Measurements from ENCODE around the gene OTUB2. TPM values are rescaled to one million over a fixed set of nuclear protein-coding genes. Genes with fewer than 3 reads are reported as not detected.
A peak's percentile ranks its signal among the peaks of the same experiment; 100 is the strongest.

Gene OTUB2
- total RNA-seq, 1 donor from 2014 or later, result 8.3 TPM

GRCh38 chr14:94003397-94003796 lies 22.7 kb upstream of the OTUB2 start:
- Histone ChIP-seq H3K4me3 (ENCODE audit: low read depth, low read length) (no peak overlapping the region), H3K27me3 (ENCODE audit: control insufficient read depth, insufficient read depth, low read length) (peaks cover 7% of the 10 kb centered on the region), H3K36me3 (ENCODE audit: control insufficient read depth, insufficient read depth, low read length) (no peaks in the 10 kb centered on the region)
- no peak for DNase-seq (ENCODE audit: low read depth)
- no peak for TF ChIP-seq CTCF (IDR thresholded peaks at IDR 0.05; ENCODE audit: insufficient read depth, low read length, poor library complexity, severe bottlenecking)

- Histone ChIP-seq H3K36me3 (ENCODE audit: control insufficient read depth, insufficient read depth, low read length) (no peaks in the 10 kb centered on the region), H3K4me3 (ENCODE audit: low read depth, low read length) (no peak overlapping the region), H3K27me3 (ENCODE audit: control insufficient read depth, insufficient read depth, low read length) (peaks cover 7% of the 10 kb centered on the region)
- no peak for DNase-seq (ENCODE audit: low read depth)
- no peak for TF ChIP-seq CTCF (IDR thresholded peaks at IDR 0.05; ENCODE audit: insufficient read depth, low read length, poor library complexity, severe bottlenecking)
Measured at GRCh38 chr14:94004015-94004414, 22.1 kb upstream of the OTUB2 start.

GRCh38 chr14:94005324-94006073 lies 20.6 kb upstream of the OTUB2 start:
- H3K27me3 ChIP-seq (ENCODE audit: control insufficient read depth, insufficient read depth, low read length), result peaks cover 7% of the 10 kb centered on the region
- H3K36me3 ChIP-seq (ENCODE audit: control insufficient read depth, insufficient read depth, low read length), result no peaks in the 10 kb centered on the region
- peak; percentile 43 for TF ChIP-seq CTCF (IDR thresholded peaks at IDR 0.05; ENCODE audit: insufficient read depth, low read length, poor library complexity, severe bottlenecking)
- no peak for DNase-seq (ENCODE audit: low read depth)
- no peak overlapping the region for H3K4me3 ChIP-seq (ENCODE audit: low read depth, low read length)

- Histone ChIP-seq H3K4me3 (ENCODE audit: low read depth, low read length) (no peak overlapping the region), H3K36me3 (ENCODE audit: control insufficient read depth, insufficient read depth, low read length) (no peaks in the 10 kb centered on the region), H3K27me3 (ENCODE audit: control insufficient read depth, insufficient read depth, low read length) (peaks cover 5% of the 10 kb centered on the region)
- no peak for TF ChIP-seq CTCF (IDR thresholded peaks at IDR 0.05; ENCODE audit: insufficient read depth, low read length, poor library complexity, severe bottlenecking)
- no peak for DNase-seq (ENCODE audit: low read depth)
Measured at GRCh38 chr14:94008234-94008633, 17.9 kb upstream of the OTUB2 start.

GRCh38 chr14:94009767-94010166 lies 16.4 kb upstream of the OTUB2 start:
- Histone ChIP-seq H3K36me3 (ENCODE audit: control insufficient read depth, insufficient read depth, low read length) (no peaks in the 10 kb centered on the region), H3K27me3 (ENCODE audit: control insufficient read depth, insufficient read depth, low read length) (peaks cover 3% of the 10 kb centered on the region), H3K4me3 (ENCODE audit: low read depth, low read length) (no peak overlapping the region)
- TF ChIP-seq CTCF (IDR thresholded peaks at IDR 0.05; ENCODE audit: insufficient read depth, low read length, poor library complexity, severe bottlenecking), result no peak
- DNase-seq (ENCODE audit: low read depth), result peak; percentile 75

GRCh38 chr14:94010625-94011024 lies 15.5 kb upstream of the OTUB2 start:
- Histone ChIP-seq H3K4me3 (ENCODE audit: low read depth, low read length) (no peak overlapping the region), H3K36me3 (ENCODE audit: control insufficient read depth, insufficient read depth, low read length) (no peaks in the 10 kb centered on the region), H3K27me3 (ENCODE audit: control insufficient read depth, insufficient read depth, low read length) (no peaks in the 10 kb centered on the region)
- TF ChIP-seq CTCF (IDR thresholded peaks at IDR 0.05; ENCODE audit: insufficient read depth, low read length, poor library complexity, severe bottlenecking), result no peak
- no peak for DNase-seq (ENCODE audit: low read depth)
